ENCODE data around the gene MTM1. TPM values are rescaled to one million over a fixed set of nuclear protein-coding genes. Genes with fewer than 3 reads are reported as not detected.

Gene MTM1
- total RNA-seq, 1 donor from 2014 or later, result 9.5 TPM

DNA sequence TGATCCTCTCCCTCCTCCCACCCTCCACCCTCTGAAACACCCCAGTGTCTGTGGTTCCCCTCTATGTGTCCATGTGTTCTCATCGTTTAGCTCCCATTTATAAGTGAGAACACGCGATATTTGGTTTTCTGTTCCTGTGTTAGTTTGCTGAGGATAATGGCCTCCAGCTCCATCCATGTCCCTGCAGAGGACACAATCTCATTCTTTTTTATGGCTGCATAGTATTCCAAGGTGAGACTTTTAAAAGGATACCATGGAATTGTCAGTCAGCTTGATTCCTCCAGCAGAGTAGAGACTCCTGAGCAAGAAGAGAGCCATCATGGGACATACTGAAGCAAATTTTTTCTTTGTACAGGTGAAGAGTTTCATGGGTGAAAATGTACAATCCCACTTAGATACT lies 38.8 kb upstream of the MTM1 start:
- no peak overlapping the region for H3K4me3 ChIP-seq
- TF ChIP-seq, protein P1, sequence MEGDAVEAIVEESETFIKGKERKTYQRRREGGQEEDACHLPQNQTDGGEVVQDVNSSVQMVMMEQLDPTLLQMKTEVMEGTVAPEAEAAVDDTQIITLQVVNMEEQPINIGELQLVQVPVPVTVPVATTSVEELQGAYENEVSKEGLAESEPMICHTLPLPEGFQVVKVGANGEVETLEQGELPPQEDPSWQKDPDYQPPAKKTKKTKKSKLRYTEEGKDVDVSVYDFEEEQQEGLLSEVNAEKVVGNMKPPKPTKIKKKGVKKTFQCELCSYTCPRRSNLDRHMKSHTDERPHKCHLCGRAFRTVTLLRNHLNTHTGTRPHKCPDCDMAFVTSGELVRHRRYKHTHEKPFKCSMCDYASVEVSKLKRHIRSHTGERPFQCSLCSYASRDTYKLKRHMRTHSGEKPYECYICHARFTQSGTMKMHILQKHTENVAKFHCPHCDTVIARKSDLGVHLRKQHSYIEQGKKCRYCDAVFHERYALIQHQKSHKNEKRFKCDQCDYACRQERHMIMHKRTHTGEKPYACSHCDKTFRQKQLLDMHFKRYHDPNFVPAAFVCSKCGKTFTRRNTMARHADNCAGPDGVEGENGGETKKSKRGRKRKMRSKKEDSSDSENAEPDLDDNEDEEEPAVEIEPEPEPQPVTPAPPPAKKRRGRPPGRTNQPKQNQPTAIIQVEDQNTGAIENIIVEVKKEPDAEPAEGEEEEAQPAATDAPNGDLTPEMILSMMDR (IDR thresholded peaks at IDR 0.05; ENCODE audit: borderline replicate concordance), result no peak
- H3K4me1 ChIP-seq, result no peaks in the 10 kb centered on the region
- no peak for DNase-seq
- intact Hi-C loops (cut with micrococcal nuclease), result no loop called here
- H3K9me3 ChIP-seq (replicated peaks), result no peaks in the 10 kb centered on the region
- no peaks in the 10 kb centered on the region for H3K36me3 ChIP-seq
- H3K27me3 ChIP-seq (ENCODE audit: low read depth), result no peaks in the 10 kb centered on the region
- H3K27ac ChIP-seq (replicated peaks), result no peak overlapping the region

DNA sequence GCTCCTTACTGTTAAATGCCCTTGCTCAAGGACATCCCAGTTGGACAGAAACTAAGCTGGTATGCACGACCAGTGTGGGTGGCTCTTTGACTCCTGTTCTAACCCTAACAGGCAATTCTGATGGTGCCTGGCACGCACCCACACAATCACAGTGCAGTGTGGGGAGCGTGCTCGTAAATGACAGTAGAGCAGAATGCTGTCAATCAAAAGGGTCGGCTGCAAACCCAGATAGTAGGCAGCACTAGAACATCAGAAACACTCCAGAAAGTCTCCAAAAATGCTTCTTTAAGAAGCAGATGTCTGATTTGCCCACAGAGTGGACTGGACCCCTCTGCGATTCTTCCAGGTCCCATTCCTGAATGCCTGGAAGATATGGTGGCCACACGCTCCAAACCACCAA lies 37.6 kb upstream of the MTM1 start:
- H3K36me3 ChIP-seq, result no peaks in the 10 kb centered on the region
- TF ChIP-seq, protein P1 (IDR thresholded peaks at IDR 0.05; ENCODE audit: borderline replicate concordance), result no peak
- H3K4me1 ChIP-seq, result no peaks in the 10 kb centered on the region
- no peak for DNase-seq
- no peak overlapping the region for H3K4me3 ChIP-seq
- H3K27ac ChIP-seq (replicated peaks), result no peak overlapping the region
- intact Hi-C loops (cut with micrococcal nuclease), result no loop called here
- H3K27me3 ChIP-seq (ENCODE audit: low read depth), result no peaks in the 10 kb centered on the region
- H3K9me3 ChIP-seq (replicated peaks), result peaks cover 4% of the 10 kb centered on the region

DNA sequence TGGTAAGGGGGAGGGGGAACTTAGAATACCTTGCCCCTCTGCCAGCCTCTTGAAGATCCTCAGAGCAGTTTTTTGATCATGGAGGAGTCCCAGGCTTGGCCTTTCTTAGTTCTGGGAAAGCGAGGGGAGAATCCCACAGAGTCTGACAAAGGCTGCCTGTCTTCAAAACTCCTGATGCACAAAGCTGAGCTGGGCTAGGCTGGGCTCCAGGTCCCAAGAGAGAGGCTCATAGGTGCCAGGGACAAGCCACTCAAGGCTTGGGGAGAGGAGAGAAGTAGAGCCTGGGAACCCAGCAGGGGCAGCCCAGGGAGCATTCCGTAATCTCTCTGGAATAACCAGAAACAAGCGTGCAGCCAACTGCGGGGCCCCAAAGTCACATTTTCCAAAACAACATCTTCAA lies 37.0 kb upstream of the MTM1 start:
- Histone ChIP-seq H3K9me3 (replicated peaks) (peaks cover 11% of the 10 kb centered on the region), H3K36me3 (no peaks in the 10 kb centered on the region), H3K27me3 (ENCODE audit: low read depth) (no peaks in the 10 kb centered on the region), H3K27ac (replicated peaks) (no peak overlapping the region), H3K4me3 (no peak overlapping the region), H3K4me1 (no peaks in the 10 kb centered on the region)
- TF ChIP-seq, protein P1 (IDR thresholded peaks at IDR 0.05; ENCODE audit: borderline replicate concordance), result no peak
- intact Hi-C loops (cut with micrococcal nuclease), result no loop called here
- DNase-seq, result no peak

DNA sequence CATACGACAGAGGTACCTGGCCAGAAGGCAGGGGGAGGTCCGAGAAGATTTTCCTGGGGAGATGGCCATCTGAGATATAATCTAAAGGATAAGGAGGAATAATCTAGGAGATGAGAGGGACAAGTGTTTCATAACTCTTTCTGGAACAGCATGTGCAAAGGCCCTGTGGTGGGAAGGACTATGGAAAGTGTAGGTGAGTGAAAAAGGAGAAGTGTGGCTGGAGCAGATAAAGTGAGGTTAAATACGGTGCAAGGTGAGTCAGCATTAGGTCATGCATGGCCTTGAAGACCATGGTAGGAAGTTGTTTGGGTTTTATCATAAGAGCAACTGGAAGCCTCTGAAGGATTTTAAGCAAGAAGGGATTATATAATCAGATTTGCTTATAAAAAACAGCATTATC lies 34.6 kb upstream of the MTM1 start:
- H3K27ac ChIP-seq (replicated peaks), result no peak overlapping the region
- no peaks in the 10 kb centered on the region for H3K27me3 ChIP-seq (ENCODE audit: low read depth)
- no peaks in the 10 kb centered on the region for H3K36me3 ChIP-seq
- intact Hi-C loops (cut with micrococcal nuclease), result no loop called here
- TF ChIP-seq, protein P1 (IDR thresholded peaks at IDR 0.05; ENCODE audit: borderline replicate concordance), result no peak
- no peak overlapping the region for H3K4me3 ChIP-seq
- DNase-seq, result no peak
- no peaks in the 10 kb centered on the region for H3K4me1 ChIP-seq
- H3K9me3 ChIP-seq (replicated peaks), result peaks cover 18% of the 10 kb centered on the region

DNA sequence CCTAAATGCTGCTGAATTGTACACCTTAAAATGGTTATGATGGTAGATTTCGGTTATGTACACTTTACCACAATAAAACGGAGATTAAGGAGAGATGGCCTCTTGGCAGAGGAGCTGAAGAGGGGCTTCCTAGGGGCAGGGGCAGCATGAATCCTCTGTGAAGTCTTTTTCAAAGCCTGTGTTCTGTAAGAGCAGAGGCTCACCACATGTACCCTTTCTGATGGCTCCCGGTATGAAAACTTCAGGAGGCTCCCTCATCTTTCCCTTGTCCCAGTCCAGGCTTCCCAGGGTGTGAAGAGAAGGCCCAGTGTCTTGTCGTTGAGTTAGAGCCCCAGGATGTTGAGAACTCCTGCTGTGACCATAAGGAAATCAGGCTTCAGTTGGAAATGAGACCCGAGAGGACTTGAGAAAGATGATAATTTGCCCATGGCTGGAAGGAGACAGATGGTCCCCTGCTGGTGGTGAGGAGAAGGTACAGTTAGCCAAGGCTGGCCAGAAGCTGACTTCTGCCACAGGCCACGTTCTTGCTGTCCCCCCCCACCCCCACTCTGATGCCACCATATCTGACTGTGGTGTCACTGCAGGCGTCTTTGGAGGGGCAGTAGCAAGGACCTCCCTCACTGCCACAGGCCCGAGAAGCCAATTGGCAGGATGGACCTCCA lies 31.8 kb upstream of the MTM1 start:
- no peaks in the 10 kb centered on the region for H3K4me1 ChIP-seq

More for the DNA sequence above, 31.8 kb upstream of the MTM1 start:
- intact Hi-C loops (cut with micrococcal nuclease), result no loop called here
- TF ChIP-seq, protein P1 (IDR thresholded peaks at IDR 0.05; ENCODE audit: borderline replicate concordance), result no peak
- Histone ChIP-seq H3K27me3 (ENCODE audit: low read depth) (no peaks in the 10 kb centered on the region), H3K9me3 (replicated peaks) (peaks cover 18% of the 10 kb centered on the region), H3K4me3 (no peak overlapping the region), H3K36me3 (no peaks in the 10 kb centered on the region), H3K27ac (replicated peaks) (no peak overlapping the region)
- DNase-seq, result no peak

Measured in left ventricle myocardium inferior (tissue), 1 donor.